ENCODE data around the gene RGN.

- TF ChIP-seq CTCF (conservative IDR thresholded peaks at IDR 0.05; ENCODE audit: low read depth, low read length), result no peak; the same call in 1 of the 2 replicates
- no peak for TF ChIP-seq EZH2phosphoT487 (IDR thresholded peaks at IDR 0.05; ENCODE audit: borderline replicate concordance, low read length)
Measured at GRCh38 chrX:47047989-47048388, 30.3 kb upstream of the RGN start.

Measured in PC-3 (cell line).